OCI-LY1 (cell line): ENCODE results near the gene NID2.

Experiments
- CTCF ChIP-seq: fragments of 200-600 bp; sonication (generic), shearing (Covaris generic); IDR thresholded peaks from 2 replicates; pipeline ENCODE4 v1.5.1; 2017; ENCODE audit warnings: mild to moderate bottlenecking, antibody characterized with exemption, low read length, moderate library complexity, mixed read lengths
- EZH2 ChIP-seq: fragments of 200-600 bp; sonication (generic), shearing (Covaris generic); IDR thresholded peaks from 2 replicates; pipeline ENCODE4 v1.8.0; 2017; ENCODE audit warnings: borderline replicate concordance, mixed run types, mild to moderate bottlenecking, antibody characterized with exemption, low read length, moderate library complexity, mixed read lengths

DNA sequence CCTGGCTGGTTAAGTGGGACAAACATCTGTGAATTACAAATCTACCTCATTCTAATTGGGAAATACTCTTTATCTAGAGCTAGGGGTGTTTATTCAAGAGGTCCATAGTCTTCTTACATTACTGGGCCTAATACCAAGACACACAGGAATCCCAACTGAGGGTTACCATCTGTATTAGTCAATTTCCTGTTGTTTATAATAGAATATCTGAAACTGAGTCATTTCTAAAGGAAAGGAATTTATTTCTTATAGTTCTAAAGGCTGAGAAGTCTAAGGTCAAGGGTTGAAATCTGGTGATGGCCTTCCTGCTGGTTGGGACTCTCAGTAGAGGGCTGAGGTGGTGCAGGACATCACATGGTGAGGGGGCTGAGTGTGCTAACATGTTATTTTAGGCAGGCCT lies 43.5 kb downstream of the NID2 start:
- no peak for TF ChIP-seq CTCF
- TF ChIP-seq EZH2: no peak
